GM19240 (cell line): ENCODE results near the gene VARS2.

Experiments used
- DNase-seq: peaks from one replicate; pipeline ENCODE4 v3.0.0; 2011; ENCODE audit warnings: low spot score; ENCODE audit not compliant: insufficient read length

Gene VARS2

DNA sequence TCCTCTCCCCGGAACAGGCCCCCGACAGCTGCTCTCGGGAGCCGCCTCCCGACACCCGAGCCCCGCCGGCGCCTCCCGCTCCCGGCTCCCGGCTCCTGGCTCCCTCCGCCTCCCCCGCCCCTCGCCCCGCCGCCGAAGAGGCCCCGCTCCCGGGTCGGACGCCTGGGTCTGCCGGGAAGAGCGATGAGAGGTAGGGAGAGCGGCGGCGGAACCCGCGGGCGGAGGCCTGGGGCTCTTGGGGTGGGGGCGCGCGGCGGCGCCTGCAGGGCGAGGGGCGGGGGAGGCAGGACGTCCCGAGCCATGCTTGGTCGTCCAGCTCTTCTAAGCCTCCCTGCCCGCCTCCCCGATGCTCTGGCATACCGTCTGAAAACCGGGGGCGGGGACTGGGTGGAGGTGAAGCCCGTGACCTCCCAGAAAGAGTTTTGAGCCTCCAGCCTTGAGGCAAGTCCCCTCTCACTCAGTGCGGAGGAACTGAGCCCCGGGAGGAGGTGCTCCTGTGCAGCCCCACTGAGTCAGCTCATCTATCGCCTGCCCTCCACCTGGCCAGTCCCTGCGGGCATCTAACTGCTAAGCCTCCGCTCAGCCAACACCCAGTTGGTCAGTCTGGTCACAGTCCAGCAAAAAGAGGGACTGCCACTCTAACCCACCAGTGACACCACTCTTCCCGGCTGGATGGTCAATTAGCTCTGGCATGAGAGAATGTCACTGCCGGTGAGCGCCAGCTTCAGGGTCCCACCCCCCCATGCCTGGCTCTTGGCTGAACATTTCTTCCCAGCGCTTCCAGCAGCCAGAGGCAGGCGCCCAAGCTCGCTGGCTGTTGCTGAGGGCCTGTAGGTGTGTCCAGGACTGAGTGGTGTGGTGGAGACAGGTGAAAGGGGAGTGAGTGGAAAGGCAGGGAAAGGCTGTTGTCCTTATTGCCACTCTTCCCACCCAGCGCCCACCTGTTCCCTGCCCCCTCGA is 29.2 kb upstream of the VARS2 start:
- peak; percentile 45 for DNase-seq

DNA sequence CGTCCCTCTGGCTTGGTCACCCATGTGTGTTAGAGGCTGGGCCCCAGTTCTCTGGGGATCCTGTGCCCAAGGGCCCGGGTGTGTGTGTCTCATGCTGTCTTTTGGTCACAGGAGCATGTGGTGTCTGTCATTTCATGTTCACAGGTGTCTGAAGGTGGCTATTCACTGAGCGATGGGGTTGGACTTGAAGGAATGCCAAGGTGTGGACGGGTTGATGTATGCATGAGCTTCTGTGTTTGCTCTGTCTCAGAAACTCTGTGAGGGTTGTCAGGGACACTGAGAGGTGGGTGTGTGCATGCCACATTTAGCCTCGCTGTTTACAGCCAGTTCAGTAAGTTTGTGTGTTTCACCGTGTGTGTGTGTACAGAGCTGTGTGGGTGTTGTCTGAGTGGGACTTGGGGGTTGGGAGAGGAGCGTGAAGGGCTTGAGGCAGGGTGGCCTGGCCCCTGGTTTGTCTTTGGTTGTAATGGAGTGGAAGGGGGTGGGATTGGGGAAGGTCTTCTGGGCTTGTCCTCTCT is 28.5 kb upstream of the VARS2 start:
- no peak for DNase-seq

DNA sequence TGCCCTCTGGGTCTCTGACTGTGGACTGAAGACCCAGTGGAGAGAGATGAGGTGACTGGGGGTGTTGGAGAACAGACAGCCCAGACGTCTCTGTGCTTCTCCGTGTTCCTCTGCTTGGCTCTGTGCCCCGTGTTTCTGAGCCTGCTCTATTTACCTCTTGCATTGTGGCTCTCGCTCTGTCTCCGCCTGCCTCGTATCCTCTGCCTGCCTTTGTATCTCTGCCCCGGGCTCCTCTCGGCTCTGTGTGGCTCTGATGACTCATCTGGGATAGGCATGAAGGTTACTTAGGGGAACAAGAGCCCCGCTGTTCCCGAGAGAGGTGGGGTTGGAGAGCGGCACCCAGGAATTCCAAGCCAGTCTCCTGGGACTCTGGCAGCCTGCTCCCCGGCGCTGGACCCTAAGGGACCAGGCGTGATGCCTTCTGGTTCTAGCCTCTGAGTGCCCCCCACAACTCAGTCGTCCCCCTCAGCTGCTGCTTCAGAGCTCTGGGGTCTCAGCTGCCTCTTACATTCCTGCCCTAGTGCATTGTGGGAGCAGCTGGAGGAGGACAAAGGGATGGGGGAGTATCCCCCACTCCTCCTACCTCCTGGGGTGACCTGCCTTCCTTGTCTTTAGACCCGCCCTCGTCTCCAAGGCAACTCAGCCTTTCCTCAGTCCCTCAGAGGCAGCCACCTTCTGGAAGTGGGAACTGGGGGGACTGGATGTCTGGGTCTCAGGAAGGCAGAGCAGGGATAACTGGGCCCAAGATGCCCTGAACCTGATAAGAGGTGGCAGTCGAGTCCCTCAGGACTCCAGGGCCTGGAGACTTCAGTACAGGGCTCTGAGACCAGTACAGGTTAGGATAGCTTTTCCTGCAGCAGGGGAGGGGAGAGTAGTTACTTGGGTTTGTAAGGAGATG is 27.8 kb upstream of the VARS2 start:
- DNase-seq = no peak

DNA sequence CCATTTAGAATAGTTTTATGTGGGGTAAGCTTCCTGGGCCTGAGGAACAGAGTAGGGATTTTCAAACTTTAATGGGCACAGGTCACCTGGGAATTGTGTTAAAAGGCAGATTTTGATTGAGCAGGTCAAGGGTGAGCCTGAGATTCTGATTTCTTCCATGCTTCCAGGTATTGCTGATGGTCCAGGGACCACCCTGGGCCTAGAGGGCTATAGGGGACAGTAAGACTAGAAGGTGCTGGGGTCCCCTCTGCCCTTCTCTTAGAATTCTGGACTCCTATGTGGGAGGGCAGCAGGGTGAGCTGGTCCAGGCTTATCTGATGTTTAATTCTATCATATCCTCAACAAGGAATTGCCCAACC is 27.2 kb upstream of the VARS2 start:
- no peak for DNase-seq

DNA sequence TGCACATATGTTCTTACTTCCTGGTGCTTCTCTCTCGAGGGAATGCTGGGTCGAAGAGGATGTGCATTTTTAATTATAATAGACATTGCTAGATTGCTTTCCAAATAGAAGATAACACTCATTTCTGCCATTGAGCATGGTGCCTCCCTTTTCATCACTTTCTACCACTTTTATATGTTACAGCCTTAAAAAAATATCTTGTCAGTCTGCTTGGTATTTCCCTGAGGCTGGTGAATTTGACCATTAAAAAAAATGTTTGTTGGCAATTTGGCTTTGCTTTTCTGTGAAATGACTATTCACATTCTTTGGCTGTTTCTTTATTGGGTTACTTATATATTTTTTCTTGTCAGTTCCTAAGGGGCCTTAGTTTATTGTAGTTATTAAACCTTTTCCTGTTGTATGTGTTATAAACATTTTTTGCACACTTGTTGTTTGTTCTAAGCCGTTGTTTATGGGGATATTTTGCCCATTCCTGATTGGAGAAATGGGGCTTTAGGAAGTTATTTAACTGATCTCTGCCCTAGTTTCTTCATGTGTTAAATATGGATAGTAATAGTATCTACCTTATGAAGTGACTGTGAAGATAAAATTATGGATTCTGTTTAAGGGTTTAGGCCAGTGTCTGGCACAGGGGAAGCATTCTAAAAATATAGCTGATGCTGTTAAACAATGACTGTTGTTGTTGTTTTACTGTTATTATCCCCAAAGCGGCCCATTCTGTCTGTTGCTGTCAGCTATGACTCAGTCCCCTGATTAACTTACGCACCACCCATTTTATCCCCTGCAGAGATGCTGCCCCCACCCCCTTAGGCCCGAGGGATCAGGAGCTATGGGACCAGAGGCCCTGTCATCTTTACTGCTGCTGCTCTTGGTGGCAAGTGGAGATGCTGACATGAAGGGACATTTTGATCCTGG is 25.9 kb upstream of the VARS2 start:
- DNase-seq = no peak

DNA sequence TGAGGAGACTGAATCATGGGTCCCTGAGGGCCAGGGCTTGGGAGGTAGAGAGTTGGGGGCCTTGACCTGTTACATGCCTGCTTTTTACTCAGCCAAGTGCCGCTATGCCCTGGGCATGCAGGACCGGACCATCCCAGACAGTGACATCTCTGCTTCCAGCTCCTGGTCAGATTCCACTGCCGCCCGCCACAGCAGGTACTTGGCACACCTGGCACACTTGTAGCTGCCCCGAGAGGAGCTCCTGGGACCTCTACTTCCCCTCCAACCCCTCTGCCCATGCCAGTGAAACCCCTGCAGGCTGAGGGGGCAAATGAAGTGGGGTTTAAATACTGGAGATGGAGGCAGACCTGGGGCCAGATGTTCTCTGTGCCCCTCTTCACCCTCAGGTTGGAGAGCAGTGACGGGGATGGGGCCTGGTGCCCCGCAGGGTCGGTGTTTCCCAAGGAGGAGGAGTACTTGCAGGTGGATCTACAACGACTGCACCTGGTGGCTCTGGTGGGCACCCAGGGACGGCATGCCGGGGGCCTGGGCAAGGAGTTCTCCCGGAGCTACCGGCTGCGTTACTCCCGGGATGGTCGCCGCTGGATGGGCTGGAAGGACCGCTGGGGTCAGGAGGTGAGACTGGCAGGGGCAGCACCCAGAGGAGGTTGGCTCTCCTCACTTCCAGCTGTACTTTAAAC is 25.1 kb upstream of the VARS2 start:
- DNase-seq = no peak

DNA sequence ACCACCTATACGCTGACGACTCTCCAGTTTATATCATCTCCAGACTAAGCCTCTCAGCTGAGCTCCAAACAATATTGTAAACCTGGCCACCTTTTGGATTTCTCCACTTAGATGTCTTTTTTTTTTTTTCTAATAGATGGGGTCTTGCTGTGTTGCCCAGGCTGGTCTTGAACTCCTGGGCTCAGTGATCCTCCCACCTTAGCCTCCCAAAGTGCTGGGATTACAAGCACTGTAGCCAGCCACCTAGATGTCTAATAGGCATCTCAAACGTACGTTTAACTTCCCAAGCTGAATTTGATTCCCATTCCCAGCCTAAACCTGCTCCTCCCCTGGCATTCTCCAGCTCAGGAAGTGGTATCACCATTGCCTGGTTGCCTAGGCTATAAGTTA is 24.5 kb upstream of the VARS2 start:
- no peak for DNase-seq

DNA sequence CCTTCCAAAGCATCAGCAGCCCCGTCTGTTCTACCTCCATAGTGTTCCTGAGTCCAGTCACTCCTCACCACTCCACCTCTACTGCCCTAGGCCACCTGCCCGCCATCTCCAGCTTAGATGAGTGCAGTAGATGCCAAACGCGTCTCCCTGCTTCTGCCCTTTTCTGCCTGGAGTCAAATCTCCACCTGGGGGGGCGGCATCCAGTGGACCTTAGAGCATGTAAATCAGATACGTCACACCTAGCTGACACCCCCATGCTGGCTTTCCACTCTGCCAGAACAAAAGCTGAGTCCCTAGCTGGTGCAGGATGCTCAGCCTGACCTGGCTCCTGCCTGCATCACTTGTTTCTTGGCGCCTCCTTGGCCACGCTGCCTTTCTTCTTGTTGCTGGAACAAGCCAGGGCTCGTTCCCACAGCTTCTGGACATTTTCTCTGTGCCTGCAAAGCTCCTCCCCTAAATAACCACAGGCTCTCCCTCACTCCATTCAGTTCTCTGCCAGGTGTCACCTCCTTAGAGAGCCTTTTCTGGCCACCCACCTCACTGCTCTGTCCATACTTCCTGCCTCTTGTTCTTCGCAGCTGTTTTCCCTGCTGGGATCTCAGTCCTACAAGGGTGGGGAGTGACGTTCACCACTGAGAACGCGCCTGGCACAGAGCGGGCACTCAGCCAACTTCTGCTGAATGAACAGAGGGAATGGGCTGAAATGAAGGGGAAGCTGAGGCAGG is 24.0 kb upstream of the VARS2 start:
- no peak for DNase-seq

DNA sequence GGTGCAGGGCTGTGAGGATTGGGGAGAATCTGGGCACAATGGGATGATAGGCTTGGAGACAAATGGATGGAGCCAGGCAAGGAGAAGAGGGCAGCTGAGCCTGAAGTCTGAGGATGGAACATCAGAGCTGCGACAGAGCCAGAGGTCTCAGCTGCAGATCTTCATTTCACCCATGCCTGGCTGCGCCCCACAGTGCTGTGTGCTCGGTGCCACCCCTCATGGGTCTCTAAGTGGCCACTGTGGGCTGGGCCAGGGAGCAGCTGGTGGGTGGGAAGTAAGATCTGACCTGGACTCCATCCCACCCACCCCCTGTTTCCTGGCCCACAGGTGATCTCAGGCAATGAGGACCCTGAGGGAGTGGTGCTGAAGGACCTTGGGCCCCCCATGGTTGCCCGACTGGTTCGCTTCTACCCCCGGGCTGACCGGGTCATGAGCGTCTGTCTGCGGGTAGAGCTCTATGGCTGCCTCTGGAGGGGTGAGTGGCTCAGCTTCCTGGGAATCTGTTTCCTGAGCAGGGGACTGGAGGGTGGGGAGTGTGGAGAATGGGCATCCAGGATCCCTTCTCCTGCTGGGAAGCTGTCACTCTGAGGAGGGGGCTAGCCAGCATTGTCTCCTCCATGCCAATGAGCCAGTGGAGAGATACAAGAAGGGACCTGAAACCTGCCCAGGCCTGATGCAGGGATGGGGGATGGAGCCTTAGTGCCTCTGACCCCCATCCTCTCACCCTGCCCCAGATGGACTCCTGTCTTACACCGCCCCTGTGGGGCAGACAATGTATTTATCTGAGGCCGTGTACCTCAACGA is 23.2 kb upstream of the VARS2 start:
- no peak for DNase-seq

DNA sequence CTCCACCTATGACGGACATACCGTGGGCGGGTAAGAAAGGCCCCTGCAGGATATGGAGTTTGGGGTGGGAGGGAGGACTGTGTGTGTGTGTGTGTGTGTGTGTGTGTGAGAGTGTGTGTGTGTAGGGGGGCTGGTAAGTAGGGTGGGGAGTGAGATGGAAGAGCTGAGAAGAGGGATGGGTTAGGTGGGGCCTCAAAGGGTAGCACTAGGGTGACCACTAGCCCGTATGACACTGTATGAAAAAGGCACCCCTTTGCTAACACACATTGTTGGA is 22.7 kb upstream of the VARS2 start:
- DNase-seq = no peak

DNA sequence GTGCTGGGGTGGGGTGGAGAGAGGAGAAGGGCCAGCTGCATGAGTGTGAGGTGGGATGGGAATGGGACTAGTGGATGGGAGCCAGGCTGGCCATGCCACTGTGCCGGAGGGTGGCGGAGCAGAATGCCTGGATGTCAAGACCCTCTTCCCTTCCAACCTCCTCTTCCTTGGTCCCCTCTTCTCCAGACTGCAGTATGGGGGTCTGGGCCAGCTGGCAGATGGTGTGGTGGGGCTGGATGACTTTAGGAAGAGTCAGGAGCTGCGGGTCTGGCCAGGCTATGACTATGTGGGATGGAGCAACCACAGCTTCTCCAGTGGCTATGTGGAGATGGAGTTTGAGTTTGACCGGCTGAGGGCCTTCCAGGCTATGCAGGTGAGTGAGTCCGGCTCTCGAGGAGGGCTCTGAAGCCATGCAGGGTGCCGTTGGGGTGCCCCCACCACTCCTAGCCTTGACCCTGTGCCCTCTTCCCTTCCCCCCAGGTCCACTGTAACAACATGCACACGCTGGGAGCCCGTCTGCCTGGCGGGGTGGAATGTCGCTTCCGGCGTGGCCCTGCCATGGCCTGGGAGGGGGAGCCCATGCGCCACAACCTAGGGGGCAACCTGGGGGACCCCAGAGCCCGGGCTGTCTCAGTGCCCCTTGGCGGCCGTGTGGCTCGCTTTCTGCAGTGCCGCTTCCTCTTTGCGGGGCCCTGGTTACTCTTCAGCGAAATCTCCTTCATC is 22.1 kb upstream of the VARS2 start:
- DNase-seq = no peak

DNA sequence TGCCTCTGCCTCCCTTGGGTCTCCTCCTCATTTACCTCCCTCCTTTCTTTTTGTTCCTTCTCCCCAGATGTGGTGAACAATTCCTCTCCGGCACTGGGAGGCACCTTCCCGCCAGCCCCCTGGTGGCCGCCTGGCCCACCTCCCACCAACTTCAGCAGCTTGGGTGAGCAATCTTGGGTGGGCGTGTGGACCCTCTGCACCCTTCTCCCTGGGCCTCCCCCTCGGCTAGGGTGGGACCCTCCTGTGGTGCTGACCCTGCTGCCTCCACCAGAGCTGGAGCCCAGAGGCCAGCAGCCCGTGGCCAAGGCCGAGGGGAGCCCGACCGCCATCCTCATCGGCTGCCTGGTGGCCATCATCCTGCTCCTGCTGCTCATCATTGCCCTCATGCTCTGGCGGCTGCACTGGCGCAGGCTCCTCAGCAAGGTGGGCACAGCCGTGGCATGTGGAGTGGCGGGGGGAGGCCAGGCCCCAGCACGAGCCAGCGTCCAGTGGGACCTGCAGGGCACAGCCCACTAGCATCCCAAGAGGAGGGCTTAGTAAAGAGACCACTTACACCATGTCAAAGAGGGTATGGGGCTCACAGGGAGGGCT is 20.9 kb upstream of the VARS2 start:
- no peak for DNase-seq

DNA sequence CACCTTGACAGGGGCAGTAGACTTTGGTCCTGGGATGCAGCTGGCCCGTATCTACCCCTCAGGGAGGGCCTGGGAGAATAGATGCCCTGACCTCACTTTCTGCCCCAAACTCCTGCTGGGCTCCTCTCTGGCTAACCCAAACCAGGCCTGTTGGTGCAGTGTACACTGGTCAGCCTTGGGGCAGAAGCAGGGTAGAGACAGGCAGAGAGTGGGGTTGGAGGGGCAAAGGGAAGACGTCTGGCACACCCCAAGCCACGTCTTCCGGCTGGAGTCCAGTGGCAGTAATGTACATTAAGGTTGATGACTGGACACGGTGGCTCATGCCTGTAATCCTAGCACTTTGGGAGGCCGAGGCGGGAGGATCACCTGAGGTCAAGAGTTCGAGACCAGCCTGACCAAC is 20.4 kb upstream of the VARS2 start:
- no peak for DNase-seq

DNA sequence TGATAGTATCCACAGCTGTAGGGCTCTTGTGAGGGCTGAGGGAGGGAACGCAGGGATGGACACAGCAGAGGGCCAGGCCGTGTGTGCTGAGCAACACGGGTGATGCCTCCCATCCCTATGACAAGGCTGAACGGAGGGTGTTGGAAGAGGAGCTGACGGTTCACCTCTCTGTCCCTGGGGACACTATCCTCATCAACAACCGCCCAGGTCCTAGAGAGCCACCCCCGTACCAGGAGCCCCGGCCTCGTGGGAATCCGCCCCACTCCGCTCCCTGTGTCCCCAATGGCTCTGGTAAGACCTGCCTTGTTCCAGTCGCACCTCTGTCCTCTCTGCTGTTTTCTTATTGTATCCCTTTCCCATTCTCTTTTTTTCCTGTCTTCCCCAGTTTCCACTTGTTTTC is 19.7 kb upstream of the VARS2 start:
- no peak for DNase-seq

DNA sequence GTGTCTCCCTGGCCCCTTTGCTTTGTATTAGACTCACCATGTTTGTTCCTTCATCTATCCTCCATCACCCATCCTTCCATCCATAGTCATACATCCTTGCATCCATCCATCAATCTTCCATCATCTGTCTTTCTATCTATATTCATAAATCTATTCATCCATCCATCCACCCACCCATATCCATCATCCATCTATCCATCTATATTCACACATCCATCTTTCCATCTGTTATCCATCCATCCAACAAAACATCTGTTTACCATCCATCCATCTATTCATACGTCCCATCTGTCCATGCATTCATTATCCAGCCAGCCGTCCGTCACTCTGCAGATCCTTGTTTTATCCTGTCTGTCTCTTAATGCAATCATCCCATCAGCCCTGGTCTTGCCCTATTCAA is 19.1 kb upstream of the VARS2 start:
- no peak for DNase-seq

DNA sequence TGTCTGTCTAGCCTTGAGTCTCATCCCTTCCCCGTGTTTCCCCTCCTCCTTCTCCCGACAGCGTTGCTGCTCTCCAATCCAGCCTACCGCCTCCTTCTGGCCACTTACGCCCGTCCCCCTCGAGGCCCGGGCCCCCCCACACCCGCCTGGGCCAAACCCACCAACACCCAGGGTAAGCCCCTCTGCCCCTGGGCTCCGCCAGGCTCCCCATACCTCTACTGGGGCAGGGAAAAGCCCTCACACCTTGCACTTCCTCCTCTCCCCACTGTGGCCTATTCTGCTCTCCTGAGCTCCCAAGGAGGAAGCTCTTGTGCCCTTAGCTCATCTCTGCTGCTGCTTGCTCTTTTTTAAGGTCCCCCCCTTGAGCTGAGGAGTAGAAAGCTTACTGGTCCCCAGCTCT is 18.7 kb upstream of the VARS2 start:
- DNase-seq = no peak

DNA sequence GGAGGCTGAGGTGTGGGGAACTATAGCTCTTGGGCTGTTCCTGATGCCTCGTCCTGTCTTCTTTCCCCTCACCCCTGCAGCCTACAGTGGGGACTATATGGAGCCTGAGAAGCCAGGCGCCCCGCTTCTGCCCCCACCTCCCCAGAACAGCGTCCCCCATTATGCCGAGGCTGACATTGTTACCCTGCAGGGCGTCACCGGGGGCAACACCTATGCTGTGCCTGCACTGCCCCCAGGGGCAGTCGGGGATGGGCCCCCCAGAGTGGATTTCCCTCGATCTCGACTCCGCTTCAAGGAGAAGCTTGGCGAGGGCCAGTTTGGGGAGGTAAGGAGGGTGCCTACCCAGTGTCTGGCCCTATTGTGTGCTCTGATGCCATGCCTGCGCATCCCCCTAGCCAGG is 17.5 kb upstream of the VARS2 start:
- DNase-seq = no peak

DNA sequence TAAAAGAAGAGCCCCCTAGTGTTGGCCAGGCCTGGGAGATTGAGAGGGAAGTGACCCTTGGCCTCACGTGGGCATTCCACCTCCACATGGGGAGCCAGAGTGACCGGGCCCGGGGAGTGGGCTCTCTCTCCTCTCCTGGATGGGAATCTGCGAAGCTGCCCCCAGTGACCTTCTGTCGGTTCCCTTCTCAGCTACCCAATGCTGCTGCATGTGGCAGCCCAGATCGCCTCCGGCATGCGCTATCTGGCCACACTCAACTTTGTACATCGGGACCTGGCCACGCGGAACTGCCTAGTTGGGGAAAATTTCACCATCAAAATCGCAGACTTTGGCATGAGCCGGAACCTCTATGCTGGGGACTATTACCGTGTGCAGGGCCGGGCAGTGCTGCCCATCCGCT is 16.2 kb upstream of the VARS2 start:
- DNase-seq = no peak
